NT2/D1 (cell line): ENCODE results near the gene HIRA.

ENCODE experiments used
- SUZ12 ChIP-seq: IDR thresholded peaks from 2 replicates; pipeline ENCODE4 v1.6.1; 2011; ENCODE audit not compliant: insufficient read length, insufficient read depth; ENCODE audit errors: extremely low read depth
- YY1 ChIP-seq: IDR thresholded peaks from 2 replicates; pipeline ENCODE4 v1.6.1; 2011; ENCODE audit not compliant: insufficient read length, insufficient read depth

DNA sequence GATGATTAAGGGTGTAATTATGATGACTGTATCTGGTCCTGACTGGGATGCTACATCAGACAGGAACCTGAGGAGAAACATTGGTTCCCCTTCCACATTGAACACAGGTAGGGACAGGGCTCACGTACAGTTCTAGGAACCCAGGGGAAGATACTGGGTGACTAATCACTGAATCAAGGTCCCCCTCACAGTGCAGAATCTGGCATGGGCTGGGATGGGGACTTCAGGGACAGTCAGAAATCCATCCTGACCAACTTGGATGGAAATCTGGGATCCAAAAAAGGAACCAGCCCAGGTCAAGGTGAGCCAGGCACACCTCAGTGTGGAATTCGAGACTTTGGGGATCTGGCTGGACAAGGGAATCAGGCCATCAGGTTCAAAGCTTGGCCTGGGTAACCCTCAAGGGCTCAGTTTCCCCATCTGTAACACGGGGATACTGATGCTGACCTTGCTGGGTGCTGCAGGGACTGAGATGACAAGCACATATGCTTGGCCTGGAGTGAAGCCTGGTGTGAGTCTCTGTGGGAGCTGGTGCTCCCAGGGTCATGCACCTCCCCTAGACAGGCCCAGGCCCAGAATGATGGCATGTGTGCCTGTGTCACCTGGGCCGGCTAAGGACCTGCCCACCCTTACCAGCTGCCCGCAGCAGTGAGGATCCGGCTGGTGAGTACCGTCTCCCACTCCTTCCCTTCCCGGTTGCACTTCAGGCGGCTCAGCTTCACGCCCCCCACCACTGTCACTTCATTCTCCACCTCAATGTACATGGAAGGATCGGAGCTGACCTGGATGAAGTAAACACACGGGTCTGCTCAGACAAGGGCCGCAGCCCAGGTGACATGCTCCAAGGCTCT lies 72.6 kb downstream of the HIRA start:
- TF ChIP-seq SUZ12 (no peak), YY1 (no peak)
